ENCODE results near the gene EXOC1. TPM values are rescaled to one million over a fixed set of nuclear protein-coding genes. Genes with fewer than 3 reads are reported as not detected.

EXOC1 gene
- total RNA-seq, 1 experiment from 2014 or later = 24.1 TPM

DNA sequence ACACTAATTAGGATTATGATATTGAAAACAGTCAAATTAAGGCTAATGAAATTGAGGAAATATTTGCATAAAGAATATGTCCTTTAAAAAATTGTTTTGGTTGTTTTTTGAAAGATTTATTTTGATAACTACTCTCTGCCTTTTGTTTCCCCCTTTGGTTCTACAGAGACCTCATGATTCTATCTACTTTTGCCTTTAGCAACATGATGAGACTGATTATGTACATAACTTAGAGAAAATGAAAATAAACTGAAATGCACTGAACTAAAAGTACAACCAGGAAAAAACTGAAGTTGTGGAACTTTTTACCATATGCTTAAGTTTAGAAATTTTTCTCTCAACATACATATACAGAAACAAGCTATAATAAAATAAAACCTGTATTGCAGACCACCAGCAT is 21.4 kb downstream of the EXOC1 start:
- Histone ChIP-seq H3K9me3 (ENCODE audit: control insufficient read depth, insufficient read depth, low read depth, low read length) (no peaks in the 10 kb centered on the region), H3K4me3 (ENCODE audit: low read depth in 2 of 2, low read length in 2 of 2) (no peak overlapping the region), H3K27ac (ENCODE audit: low read length) (no peak overlapping the region), H3K27me3 (ENCODE audit: control insufficient read depth, insufficient read depth, low read length) (no peaks in the 10 kb centered on the region), H3K4me1 (ENCODE audit: control insufficient read depth, insufficient read depth, low read length) (no peaks in the 10 kb centered on the region), H3K36me3 (ENCODE audit: control insufficient read depth, insufficient read depth, low read length) (peaks cover 21% of the 10 kb centered on the region)
- in situ Hi-C loops (cut with HindIII; ENCODE audit: low pct_unique_long_range_greater_than_20kb, low sequenced_read_pairs) (no loop called here), intact Hi-C loops (cut with micrococcal nuclease; ENCODE audit: unreplicated experiment) (no loop called here)
- BruUV-seq (replicated peaks) = no TSS peak
- DNase-seq (ENCODE audit: low read depth, low spot score) (no peak), ATAC-seq (no peak)
- CTCF ChIA-PET = no interaction called here
- TF ChIP-seq, protein P1, sequence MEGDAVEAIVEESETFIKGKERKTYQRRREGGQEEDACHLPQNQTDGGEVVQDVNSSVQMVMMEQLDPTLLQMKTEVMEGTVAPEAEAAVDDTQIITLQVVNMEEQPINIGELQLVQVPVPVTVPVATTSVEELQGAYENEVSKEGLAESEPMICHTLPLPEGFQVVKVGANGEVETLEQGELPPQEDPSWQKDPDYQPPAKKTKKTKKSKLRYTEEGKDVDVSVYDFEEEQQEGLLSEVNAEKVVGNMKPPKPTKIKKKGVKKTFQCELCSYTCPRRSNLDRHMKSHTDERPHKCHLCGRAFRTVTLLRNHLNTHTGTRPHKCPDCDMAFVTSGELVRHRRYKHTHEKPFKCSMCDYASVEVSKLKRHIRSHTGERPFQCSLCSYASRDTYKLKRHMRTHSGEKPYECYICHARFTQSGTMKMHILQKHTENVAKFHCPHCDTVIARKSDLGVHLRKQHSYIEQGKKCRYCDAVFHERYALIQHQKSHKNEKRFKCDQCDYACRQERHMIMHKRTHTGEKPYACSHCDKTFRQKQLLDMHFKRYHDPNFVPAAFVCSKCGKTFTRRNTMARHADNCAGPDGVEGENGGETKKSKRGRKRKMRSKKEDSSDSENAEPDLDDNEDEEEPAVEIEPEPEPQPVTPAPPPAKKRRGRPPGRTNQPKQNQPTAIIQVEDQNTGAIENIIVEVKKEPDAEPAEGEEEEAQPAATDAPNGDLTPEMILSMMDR (IDR thresholded peaks at IDR 0.05) = no peak
- TF ChIP-seq POLR2AphosphoS5 (IDR thresholded peaks at IDR 0.05; ENCODE audit: low read depth, low read length) (no peak), SIN3A (IDR thresholded peaks at IDR 0.05; ENCODE audit: borderline replicate concordance, insufficient read depth, low read depth, low read length) (no peak), TCF7L2 (IDR thresholded peaks at IDR 0.05; ENCODE audit: low read depth, low read length) (no peak), REST (IDR thresholded peaks at IDR 0.05; ENCODE audit: insufficient read depth in 1 of 2, low read depth in 2 of 2, low read length in 1 of 2) (no peak)
- POLR2A ChIA-PET = no interaction called here

DNA sequence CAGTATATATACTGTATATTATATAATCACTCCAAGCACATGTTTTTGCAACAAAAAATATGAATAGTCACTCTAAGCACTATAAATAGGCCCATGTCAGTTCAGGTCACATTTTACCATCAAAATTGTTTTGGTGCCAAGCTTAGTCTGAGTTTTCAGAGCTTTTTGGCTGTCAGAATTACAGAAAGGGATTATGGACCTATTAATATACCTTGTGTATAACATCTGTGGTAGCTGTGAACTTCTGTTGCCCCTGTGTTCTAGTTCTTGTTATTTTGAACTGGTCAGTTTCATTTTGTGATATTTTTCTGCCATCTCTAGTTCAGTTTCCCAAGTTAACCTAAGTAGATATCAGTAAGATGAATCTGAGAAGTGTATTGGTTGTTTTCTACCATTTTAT is 22.9 kb downstream of the EXOC1 start:
- TF ChIP-seq, protein P1 (IDR thresholded peaks at IDR 0.05) = no peak
- TF ChIP-seq TCF7L2 (IDR thresholded peaks at IDR 0.05; ENCODE audit: low read depth, low read length) (no peak), POLR2AphosphoS5 (IDR thresholded peaks at IDR 0.05; ENCODE audit: low read depth, low read length) (no peak), REST (IDR thresholded peaks at IDR 0.05; ENCODE audit: insufficient read depth in 1 of 2, low read depth in 2 of 2, low read length in 1 of 2) (no peak), SIN3A (IDR thresholded peaks at IDR 0.05; ENCODE audit: borderline replicate concordance, insufficient read depth, low read depth, low read length) (no peak)
- in situ Hi-C loops (cut with HindIII; ENCODE audit: low pct_unique_long_range_greater_than_20kb, low sequenced_read_pairs) = no loop called here
- no peak for DNase-seq (ENCODE audit: low read depth, low spot score)
- intact Hi-C loops (cut with micrococcal nuclease; ENCODE audit: unreplicated experiment) = no loop called here
- Histone ChIP-seq H3K27ac (ENCODE audit: low read length) (no peak overlapping the region), H3K27me3 (ENCODE audit: control insufficient read depth, insufficient read depth, low read length) (no peaks in the 10 kb centered on the region), H3K9me3 (ENCODE audit: control insufficient read depth, insufficient read depth, low read depth, low read length) (no peaks in the 10 kb centered on the region), H3K4me1 (ENCODE audit: control insufficient read depth, insufficient read depth, low read length) (no peaks in the 10 kb centered on the region), H3K36me3 (ENCODE audit: control insufficient read depth, insufficient read depth, low read length) (peaks cover 17% of the 10 kb centered on the region), H3K4me3 (ENCODE audit: low read depth in 2 of 2, low read length in 2 of 2) (no peak overlapping the region)
- ChIA-PET CTCF (no interaction called here), POLR2A (interaction anchor here (0.6 kb wide), 1 partner anchor 330 kb away, joined by 3 read pairs; no protein-coding TSS in a partner anchor)
- no peak for ATAC-seq
- BruUV-seq (replicated peaks) = no TSS peak
